Caco-2 (cell line): Measurements from ENCODE around the gene CACNA1I. TPM values are rescaled to one million over a fixed set of nuclear protein-coding genes. Genes with fewer than 3 reads are reported as not detected.

Source experiments
- BruUV-seq: library from RNA; stranded (reverse); fragments of 400-500 nt; replicated peaks from 2 replicates; lab custom pipeline; 2021; lab: Mats Ljungman, UMichigan
- CTCF ChIA-PET: fragments of 300-600 bp; sonication (Branson Sonifier 250); formaldehyde crosslinking; loops from one replicate; lab custom pipeline; 2022; ENCODE audit warnings: antibody characterized with exemption; lab: Charles Lee
- POLR2A ChIA-PET: fragments of 300-600 bp; sonication (Branson Sonifier 250); formaldehyde crosslinking; loops from one replicate; lab custom pipeline; 2022; ENCODE audit warnings: antibody characterized with exemption; lab: Charles Lee
- DNase-seq, 2 experiments: peaks; one replicate each; pipeline versions ENCODE4 v3.0.0 to v3.0.0-alpha.2; 2020 to 2022
- H3K27me3 ChIP-seq: replicated peaks from 2 replicates; pipeline ENCODE4 v1.6.0; 2011; ENCODE audit warnings: low read length; ENCODE audit not compliant: control insufficient read depth, insufficient read depth
- H3K36me3 ChIP-seq: 2 replicates; pipeline ENCODE4 v1.5.1; 2011; ENCODE audit warnings: low read length; ENCODE audit not compliant: control insufficient read depth, insufficient read depth
- H3K4me1 ChIP-seq: fragments of 250-450 bp; sonication (Bioruptor Pico); 2 replicates; pipeline ENCODE4 v1.5.1; 2020; ENCODE audit warnings: mild to moderate bottlenecking
- H3K4me3 ChIP-seq: 2 replicates; pipeline ENCODE4 v1.5.1; 2011; ENCODE audit warnings: low read depth, mild to moderate bottlenecking, control low read depth, low read length
- H3K9me3 ChIP-seq: fragments of 250-450 bp; sonication (Bioruptor Pico); 2 replicates; pipeline ENCODE4 v1.5.1; 2020; ENCODE audit warnings: mild to moderate bottlenecking, moderate library complexity
- H3K27ac Mint-ChIP-seq: one replicate; pipeline ENCODE4 v1.8.0; 2022; ENCODE audit warnings: mixed read lengths; ENCODE audit not compliant: unreplicated experiment
- H3K27me3 Mint-ChIP-seq: one replicate; pipeline ENCODE4 v1.8.0; 2022; ENCODE audit warnings: mixed read lengths; ENCODE audit not compliant: insufficient read depth, unreplicated experiment
- H3K36me3 Mint-ChIP-seq: one replicate; pipeline ENCODE4 v1.8.0; 2022; ENCODE audit warnings: mild to moderate bottlenecking, mixed read lengths; ENCODE audit not compliant: insufficient read depth, unreplicated experiment
- H3K4me1 Mint-ChIP-seq: one replicate; pipeline ENCODE4 v1.8.0; 2022; ENCODE audit warnings: low read depth, mixed read lengths; ENCODE audit not compliant: unreplicated experiment
- H3K4me3 Mint-ChIP-seq: one replicate; pipeline ENCODE4 v1.8.0; 2022; ENCODE audit warnings: mild to moderate bottlenecking, moderate library complexity, mixed read lengths; ENCODE audit not compliant: unreplicated experiment
- H3K9me3 Mint-ChIP-seq: one replicate; pipeline ENCODE4 v1.8.0; 2022; ENCODE audit warnings: mixed read lengths; ENCODE audit not compliant: unreplicated experiment
- intact Hi-C: fragments of 100-400 bp; cut with micrococcal nuclease; formaldehyde crosslinking; loops from one replicate; pipeline ENCODE4 v1.10.0; 2022; ENCODE audit not compliant: unreplicated experiment
- total RNA-seq: library from RNA; stranded (reverse); gene quantifications from 2 replicates; pipeline ENCODE4 v1.2.3, GENCODE V29; 2022
- TF ChIP-seq, protein P1 (sequence below), 2 experiments: fragments of 200-600 bp in 1 of 2; IDR thresholded peaks; 1 replicate in 1 of 2; 2 replicates in 1 of 2; pipeline versions ENCODE4 v1.5.1 to v1.8.0; 2011 to 2022; ENCODE audit warnings: antibody characterized with exemption in 1 of 2, control low read depth in 1 of 2, inconsistent platforms in 1 of 2, low read depth in 1 of 2, low read length in 1 of 2, mild to moderate bottlenecking in 1 of 2, moderate library complexity in 1 of 2; ENCODE audit not compliant: insufficient read depth in 1 of 2, severe bottlenecking in 1 of 2, unreplicated experiment in 1 of 2

Gene CACNA1I
- total RNA-seq, 1 experiment from 2014 or later, result not detected

DNA sequence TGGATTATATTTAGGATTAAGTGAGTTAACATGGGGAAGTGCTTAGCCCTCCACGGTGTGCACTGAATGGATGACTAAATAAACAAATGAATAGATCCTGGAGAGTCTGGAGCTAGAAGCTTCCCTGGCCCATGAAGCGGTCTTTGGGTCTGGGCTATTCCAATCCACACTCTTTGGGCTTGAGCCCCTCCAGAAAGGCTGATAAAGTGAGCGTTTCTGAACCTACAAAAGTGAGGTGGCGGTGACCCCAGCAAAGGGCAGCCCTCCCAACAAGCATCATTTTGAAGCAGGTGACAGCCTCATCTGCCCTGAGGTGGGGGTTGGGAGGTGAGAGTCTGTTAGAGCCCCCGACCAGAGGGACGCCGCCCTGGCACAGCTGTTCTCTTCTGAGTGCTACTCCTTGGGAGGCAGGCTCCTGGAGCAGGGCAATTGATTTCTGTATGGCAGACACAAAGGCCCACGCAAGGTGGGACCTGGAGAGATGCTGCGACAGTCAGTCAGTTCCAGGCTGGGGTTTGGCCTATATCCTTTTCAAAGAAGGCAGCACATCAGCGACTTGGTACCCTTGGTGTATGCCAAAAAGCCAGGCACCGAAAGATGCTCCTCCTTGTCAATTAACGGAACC is 157.8 kb downstream of the CACNA1I start:
- no TSS peak for BruUV-seq
- no peak for DNase-seq
- H3K36me3 ChIP-seq, result no peaks in the 10 kb centered on the region; the same call in 1 of the 2 replicates
- H3K9me3 ChIP-seq, result no peaks in the 10 kb centered on the region
- no peaks in the 10 kb centered on the region; the same call in 1 of the 2 replicates for H3K27me3 ChIP-seq
- H3K4me3 Mint-ChIP-seq, result no peak overlapping the region
- H3K4me1 Mint-ChIP-seq, result peaks cover 11% of the 10 kb centered on the region
- CTCF ChIA-PET, result no interaction called here
- no peaks in the 10 kb centered on the region for H3K9me3 Mint-ChIP-seq
- intact Hi-C loops, result loop anchor here (10.0 kb wide), 1 partner anchor 174 kb away; no protein-coding TSS in a partner anchor
- no peaks in the 10 kb centered on the region for H3K36me3 Mint-ChIP-seq
- no peak overlapping the region for H3K4me3 ChIP-seq
- TF ChIP-seq, protein P1, sequence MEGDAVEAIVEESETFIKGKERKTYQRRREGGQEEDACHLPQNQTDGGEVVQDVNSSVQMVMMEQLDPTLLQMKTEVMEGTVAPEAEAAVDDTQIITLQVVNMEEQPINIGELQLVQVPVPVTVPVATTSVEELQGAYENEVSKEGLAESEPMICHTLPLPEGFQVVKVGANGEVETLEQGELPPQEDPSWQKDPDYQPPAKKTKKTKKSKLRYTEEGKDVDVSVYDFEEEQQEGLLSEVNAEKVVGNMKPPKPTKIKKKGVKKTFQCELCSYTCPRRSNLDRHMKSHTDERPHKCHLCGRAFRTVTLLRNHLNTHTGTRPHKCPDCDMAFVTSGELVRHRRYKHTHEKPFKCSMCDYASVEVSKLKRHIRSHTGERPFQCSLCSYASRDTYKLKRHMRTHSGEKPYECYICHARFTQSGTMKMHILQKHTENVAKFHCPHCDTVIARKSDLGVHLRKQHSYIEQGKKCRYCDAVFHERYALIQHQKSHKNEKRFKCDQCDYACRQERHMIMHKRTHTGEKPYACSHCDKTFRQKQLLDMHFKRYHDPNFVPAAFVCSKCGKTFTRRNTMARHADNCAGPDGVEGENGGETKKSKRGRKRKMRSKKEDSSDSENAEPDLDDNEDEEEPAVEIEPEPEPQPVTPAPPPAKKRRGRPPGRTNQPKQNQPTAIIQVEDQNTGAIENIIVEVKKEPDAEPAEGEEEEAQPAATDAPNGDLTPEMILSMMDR (IDR thresholded peaks at IDR 0.05; ENCODE audit: insufficient read depth in 1 of 2, low read depth in 1 of 2, low read length in 1 of 2, severe bottlenecking in 1 of 2, unreplicated experiment in 1 of 2), result no peak
- H3K27ac Mint-ChIP-seq, result no peak overlapping the region
- peaks cover 14% of the 10 kb centered on the region for H3K4me1 ChIP-seq
- no peaks in the 10 kb centered on the region for H3K27me3 Mint-ChIP-seq
- POLR2A ChIA-PET, result no interaction called here

DNA sequence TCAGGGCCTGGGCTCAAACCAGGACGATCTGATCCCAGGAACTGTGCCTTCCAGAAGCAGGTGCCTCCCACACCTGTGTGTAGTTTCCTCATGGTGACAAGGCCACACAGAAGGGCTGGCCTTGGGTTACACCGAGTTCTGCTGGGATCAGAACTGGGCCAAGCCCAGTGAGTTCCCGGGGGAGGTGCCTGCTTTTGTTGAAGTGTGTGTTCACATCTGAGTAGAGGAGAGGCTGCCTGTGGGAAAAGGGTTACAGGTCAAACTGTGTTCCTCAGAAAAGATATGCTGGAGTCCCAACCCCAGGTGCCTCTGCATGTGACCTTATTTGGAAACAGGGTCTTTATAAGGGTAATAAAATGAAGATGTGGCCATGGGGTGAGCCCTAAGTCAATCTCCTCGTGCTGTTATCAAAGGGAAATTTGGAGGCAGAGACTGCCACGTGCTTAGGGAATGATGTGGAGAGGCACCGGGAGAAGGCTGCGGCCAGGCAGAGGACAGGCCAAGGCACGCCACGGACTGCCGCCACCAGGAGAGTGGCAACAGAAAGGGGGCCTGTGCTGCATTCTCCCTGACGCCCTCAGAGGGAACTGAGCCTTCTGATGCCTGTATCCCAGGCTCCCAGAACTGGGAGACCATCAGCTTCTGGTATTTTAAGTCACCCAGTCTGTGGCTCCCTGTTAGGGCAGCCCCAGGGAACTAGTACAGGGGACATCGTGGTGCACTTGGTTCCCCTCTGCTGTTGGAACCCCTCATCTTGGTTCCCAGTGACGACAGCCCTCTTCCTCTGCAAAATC is 158.8 kb downstream of the CACNA1I start:
- BruUV-seq, result no TSS peak
- Histone ChIP-seq H3K27me3 (no peaks in the 10 kb centered on the region; the same call in 1 of the 2 replicates), H3K4me1 (peaks cover 4% of the 10 kb centered on the region), H3K36me3 (no peaks in the 10 kb centered on the region; the same call in 1 of the 2 replicates), H3K9me3 (no peaks in the 10 kb centered on the region), H3K4me3 (no peak overlapping the region)
- POLR2A ChIA-PET, result no interaction called here
- DNase-seq, result no peak
- CTCF ChIA-PET, result no interaction called here
- H3K27ac Mint-ChIP-seq, result no peak overlapping the region
- intact Hi-C loops, result loop anchor here (10.0 kb wide), 1 partner anchor 175 kb away; no protein-coding TSS in a partner anchor
- no peaks in the 10 kb centered on the region for H3K9me3 Mint-ChIP-seq
- no peak overlapping the region for H3K4me3 Mint-ChIP-seq
- H3K36me3 Mint-ChIP-seq, result no peaks in the 10 kb centered on the region
- TF ChIP-seq, protein P1 (IDR thresholded peaks at IDR 0.05; ENCODE audit: insufficient read depth in 1 of 2, low read depth in 1 of 2, low read length in 1 of 2, severe bottlenecking in 1 of 2, unreplicated experiment in 1 of 2), result no peak
- H3K4me1 Mint-ChIP-seq, result peaks cover under 1% of the 10 kb centered on the region
- H3K27me3 Mint-ChIP-seq, result no peaks in the 10 kb centered on the region

DNA sequence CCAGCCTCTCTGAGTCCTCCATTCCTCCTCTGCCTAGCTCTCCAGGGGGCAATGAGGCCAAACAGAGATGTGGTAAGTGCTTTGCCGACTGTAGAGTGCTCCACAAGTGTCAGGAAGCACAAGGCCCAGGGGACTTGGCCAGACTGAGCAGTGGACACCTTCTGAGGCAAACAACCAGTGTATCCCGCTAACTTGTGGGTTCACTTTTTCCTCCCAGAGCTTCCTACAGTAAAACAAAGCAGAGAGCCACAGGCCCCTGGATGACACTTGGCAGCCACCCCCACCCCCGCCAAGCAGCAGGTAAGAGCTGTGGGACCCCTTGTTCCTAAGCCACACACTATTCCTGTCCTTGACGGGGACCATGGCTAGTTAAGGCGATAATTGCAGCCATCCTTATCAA is 160.9 kb downstream of the CACNA1I start:
- Histone ChIP-seq H3K4me1 (no peaks in the 10 kb centered on the region), H3K9me3 (no peaks in the 10 kb centered on the region), H3K36me3 (no peaks in the 10 kb centered on the region), H3K4me3 (no peak overlapping the region), H3K27me3 (no peaks in the 10 kb centered on the region; the same call in 1 of the 2 replicates)
- no TSS peak for BruUV-seq
- Mint-ChIP-seq H3K9me3 (no peaks in the 10 kb centered on the region), H3K4me1 (no peaks in the 10 kb centered on the region), H3K36me3 (no peaks in the 10 kb centered on the region), H3K27me3 (peaks cover 9% of the 10 kb centered on the region), H3K27ac (no peak overlapping the region), H3K4me3 (no peak overlapping the region)
- TF ChIP-seq, protein P1 (IDR thresholded peaks at IDR 0.05; ENCODE audit: insufficient read depth in 1 of 2, low read depth in 1 of 2, low read length in 1 of 2, severe bottlenecking in 1 of 2, unreplicated experiment in 1 of 2), result no peak
- intact Hi-C loops, result no loop called here
- CTCF ChIA-PET, result no interaction called here
- POLR2A ChIA-PET, result no interaction called here
- DNase-seq, result no peak
